Panc1 (cell line): ENCODE results near the gene COP1. TPM values are rescaled to one million over a fixed set of nuclear protein-coding genes. Genes with fewer than 3 reads are reported as not detected.

ENCODE experiments used
- ATAC-seq: fragments of 200-7000 bp; cut with Tn5 transposase; 2 replicates; pipeline ENCODE4 v1.9.1; 2020; ENCODE audit warnings: mild to moderate bottlenecking, moderate library complexity
- BruUV-seq: library from RNA; stranded (reverse); fragments of 400-500 nt; replicated peaks from 2 replicates; lab custom pipeline; 2021; lab: Mats Ljungman, UMichigan
- CTCF ChIA-PET: fragments of 300-600 bp; sonication (Branson Sonifier 250); formaldehyde crosslinking; loops from one replicate; lab custom pipeline; 2022; ENCODE audit warnings: antibody characterized with exemption; lab: Charles Lee
- POLR2A ChIA-PET: fragments of 300-600 bp; sonication (Branson Sonifier 250); formaldehyde crosslinking; loops from one replicate; lab custom pipeline; 2022; ENCODE audit warnings: antibody characterized with exemption; lab: Charles Lee
- DNase-seq: peaks from one replicate; pipeline ENCODE4 v3.0.0-alpha.2; 2010; ENCODE audit warnings: low read depth, low spot score
- H3K27ac ChIP-seq: 2 replicates; pipeline ENCODE4 v1.5.1; 2011; ENCODE audit warnings: mild to moderate bottlenecking, low read length, inconsistent platforms
- H3K27me3 ChIP-seq: fragments of 200-500 bp; sonication (Bioruptor generic); 2 replicates; pipeline ENCODE4 v1.6.0; 2014; ENCODE audit warnings: low read length, inconsistent platforms; ENCODE audit not compliant: control insufficient read depth, insufficient read depth
- H3K36me3 ChIP-seq: fragments of 200-500 bp; sonication (Bioruptor generic); 2 replicates; pipeline ENCODE4 v1.5.1; 2014; ENCODE audit warnings: inconsistent platforms, mild to moderate bottlenecking, low read length, moderate library complexity; ENCODE audit not compliant: control insufficient read depth, insufficient read depth
- H3K4me1 ChIP-seq: 2 replicates; pipeline ENCODE4 v1.5.1; 2011; ENCODE audit warnings: inconsistent platforms, mild to moderate bottlenecking, low read length, moderate library complexity; ENCODE audit not compliant: control insufficient read depth, insufficient read depth
- H3K4me3 ChIP-seq, 2 experiments: 2 replicates each; pipeline ENCODE4 v1.5.1; 2011 to 2012; ENCODE audit warnings: low read depth in 2 of 2, low read length in 2 of 2, mild to moderate bottlenecking in 2 of 2, inconsistent platforms in 1 of 2, moderate library complexity in 1 of 2
- H3K9me3 ChIP-seq: fragments of 200-500 bp; sonication (Bioruptor generic); 2 replicates; pipeline ENCODE4 v1.5.1; 2014; ENCODE audit warnings: low read depth, mild to moderate bottlenecking, inconsistent platforms, low read length, moderate library complexity; ENCODE audit not compliant: control insufficient read depth, insufficient read depth
- CTCF ChIP-seq: fragments of 450-650 bp; IDR thresholded peaks from 2 replicates; pipeline ENCODE4 v1.5.1; 2017; ENCODE audit warnings: mild to moderate bottlenecking
- POLR2AphosphoS5 ChIP-seq: IDR thresholded peaks from 2 replicates; pipeline ENCODE4 v1.6.1; 2012; ENCODE audit warnings: mild to moderate bottlenecking, low read depth, low read length, moderate library complexity
- REST ChIP-seq, 2 experiments: IDR thresholded peaks; 2 replicates each; pipeline ENCODE4 v1.6.1; 2011 to 2012; ENCODE audit warnings: low read depth in 2 of 2, control low read depth in 1 of 2, low read length in 1 of 2, mild to moderate bottlenecking in 1 of 2, moderate library complexity in 1 of 2; ENCODE audit not compliant: insufficient read depth in 1 of 2
- SIN3A ChIP-seq: IDR thresholded peaks from 2 replicates; pipeline ENCODE4 v1.6.1; 2012; ENCODE audit warnings: low read depth, mild to moderate bottlenecking, low read length, moderate library complexity, borderline replicate concordance; ENCODE audit not compliant: insufficient read depth
- TCF7L2 ChIP-seq: IDR thresholded peaks from 2 replicates; pipeline ENCODE4 v1.6.1; 2011; ENCODE audit warnings: mild to moderate bottlenecking, low read depth, low read length, inconsistent platforms
- in situ Hi-C: cut with HindIII; loops from 2 replicates; pipeline ENCODE4 v1.10.0; 2016; ENCODE audit warnings: low sequenced_read_pairs, low pct_unique_long_range_greater_than_20kb
- intact Hi-C: fragments of 100-400 bp; cut with micrococcal nuclease; formaldehyde crosslinking; loops from one replicate; pipeline ENCODE4 v1.10.0; 2022; ENCODE audit not compliant: unreplicated experiment
- total RNA-seq: library from RNA; stranded (reverse); gene quantifications from one replicate; pipeline ENCODE4 v1.2.1, GENCODE V29; 2021; ENCODE audit not compliant: unreplicated experiment

Gene COP1
- total RNA-seq, 1 experiment from 2014 or later = 36.5 TPM

- ATAC-seq = no peak
- Histone ChIP-seq H3K4me1 (no peaks in the 10 kb centered on the region), H3K27me3 (no peaks in the 10 kb centered on the region), H3K4me3 (no peak overlapping the region), H3K27ac (no peak overlapping the region), H3K9me3 (no peaks in the 10 kb centered on the region), H3K36me3 (peaks cover 3% of the 10 kb centered on the region; the same call in 1 of the 2 replicates)
- ChIA-PET CTCF (no interaction called here), POLR2A (no interaction called here)
- intact Hi-C loops (no loop called here), in situ Hi-C loops (no loop called here)
- no TSS peak for BruUV-seq
- DNase-seq = no peak
- TF ChIP-seq POLR2AphosphoS5 (no peak), REST (IDR thresholded peaks at IDR 0.05; ENCODE audit: insufficient read depth in 1 of 2, low read depth in 2 of 2, low read length in 1 of 2) (no peak), TCF7L2 (no peak), SIN3A (no peak), CTCF (no peak)
Measured at GRCh38 chr1:176022574-176022973, 184.5 kb downstream of the COP1 start.

GRCh38 chr1:176017722-176018121 is 189.4 kb downstream of the COP1 start:
- in situ Hi-C loops = no loop called here
- CTCF ChIA-PET = no interaction called here

More at GRCh38 chr1:176017722-176018121, 189.4 kb downstream of the COP1 start:
- DNase-seq (no peak), ATAC-seq (no peak)
- Histone ChIP-seq H3K27me3 (no peaks in the 10 kb centered on the region), H3K4me3 (no peak overlapping the region), H3K4me1 (no peaks in the 10 kb centered on the region), H3K27ac (no peak overlapping the region), H3K36me3 (no peaks in the 10 kb centered on the region; the same call in 1 of the 2 replicates), H3K9me3 (no peaks in the 10 kb centered on the region)
- intact Hi-C loops = no loop called here
- TF ChIP-seq CTCF (no peak), REST (IDR thresholded peaks at IDR 0.05; ENCODE audit: insufficient read depth in 1 of 2, low read depth in 2 of 2, low read length in 1 of 2) (no peak), SIN3A (no peak), TCF7L2 (no peak), POLR2AphosphoS5 (no peak)
- BruUV-seq = no TSS peak
- POLR2A ChIA-PET = no interaction called here
